Thymus (tissue), 11 donors: ENCODE measurements around the gene RASGRP3. TPM values are rescaled to one million over a fixed set of nuclear protein-coding genes. Genes with fewer than 3 reads are reported as not detected.

ENCODE experiments used
- DNase-seq, 9 donors: peaks; one replicate each; pipeline ENCODE4 v3.0.0-alpha.2; 2013; ENCODE audit warnings: low spot score in 9 of 9, low read depth in 6 of 9, missing footprints in 1 of 9
- H3K27ac ChIP-seq, 2 donors: one replicate each; pipeline ENCODE4 v1.5.1; 2013; ENCODE audit warnings: control low read depth in 1 of 2, low read depth in 1 of 2, low read length in 1 of 2, mild to moderate bottlenecking in 1 of 2, moderate library complexity in 1 of 2
- H3K27me3 ChIP-seq, 2 donors: one replicate each; pipeline ENCODE4 v1.5.1; 2013; ENCODE audit warnings: low read length in 1 of 2; ENCODE audit not compliant: control insufficient read depth in 2 of 2, insufficient read depth in 1 of 2
- H3K36me3 ChIP-seq, 2 donors: one replicate each; pipeline ENCODE4 v1.5.1; 2013; ENCODE audit warnings: low read length in 1 of 2, mild to moderate bottlenecking in 1 of 2, moderate library complexity in 1 of 2; ENCODE audit not compliant: control insufficient read depth in 2 of 2, insufficient read depth in 2 of 2
- H3K4me1 ChIP-seq, 2 donors: one replicate each; pipeline ENCODE4 v1.5.1; 2013; ENCODE audit warnings: low read length in 2 of 2; ENCODE audit not compliant: control insufficient read depth in 2 of 2, insufficient read depth in 2 of 2
- H3K4me3 ChIP-seq, 2 donors: one replicate each; pipeline ENCODE4 v1.5.1; 2013; ENCODE audit warnings: low read length in 2 of 2, control low read depth in 1 of 2, mild to moderate bottlenecking in 1 of 2
- H3K9me3 ChIP-seq, 2 donors: one replicate each; pipeline ENCODE4 v1.5.1; 2013; ENCODE audit warnings: low read length in 1 of 2, mild to moderate bottlenecking in 1 of 2; ENCODE audit not compliant: control insufficient read depth in 2 of 2, insufficient read depth in 1 of 2
- WGBS: extraction: QIAGEN DNeasy Blood & Tissue Kit; methylation state at CpG from one replicate; pipeline ENCODE4 v1.1.7; 2013; 5-methylcytosine and 5-hydroxymethylcytosine counted together
- polyA plus RNA-seq: library from polyadenylated mRNA; stranded (reverse); fragments of 200-250 nt; gene quantifications from one replicate; pipeline ENCODE4 v1.2.3, GENCODE V29; 2013
- total RNA-seq: library from RNA; stranded (reverse); fragments of 120-200 nt; gene quantifications from one replicate; pipeline ENCODE4 v1.2.4, GENCODE V29; 2013
- donor health status: healthy.

The RASGRP3 gene
- total and polyA plus RNA-seq, 2 donors, result 6.5 to 8.2 TPM

GRCh38 chr2:33510586-33510968 lies 34.1 kb downstream of the RASGRP3 start:
- Histone ChIP-seq H3K4me1 (no peaks in the 10 kb centered on the region), H3K36me3 (no peaks in the 10 kb centered on the region), H3K27ac (no peak overlapping the region), H3K27me3 (no peaks in the 10 kb centered on the region), H3K4me3 (no peak overlapping the region), H3K9me3 (no peaks in the 10 kb centered on the region)
- WGBS, result 96% methylated on average over 4 of the region's 4 CpGs
- no peak for DNase-seq

GRCh38 chr2:33511141-33511540 lies 34.7 kb downstream of the RASGRP3 start:
- Histone ChIP-seq H3K9me3 (no peaks in the 10 kb centered on the region), H3K4me1 (no peaks in the 10 kb centered on the region), H3K36me3 (no peaks in the 10 kb centered on the region), H3K4me3 (no peak overlapping the region), H3K27me3 (no peaks in the 10 kb centered on the region), H3K27ac (no peak overlapping the region)
- no peak for DNase-seq
- WGBS, result 99% methylated on average over 1 of the region's 1 CpG

GRCh38 chr2:33512112-33512511 lies 35.7 kb downstream of the RASGRP3 start:
- H3K9me3 ChIP-seq, result no peaks in the 10 kb centered on the region
- no peak overlapping the region for H3K4me3 ChIP-seq
- WGBS, result 91% methylated on average over 5 of the region's 5 CpGs
- H3K27ac ChIP-seq, result no peak overlapping the region
- no peaks in the 10 kb centered on the region for H3K36me3 ChIP-seq
- no peak for DNase-seq
- no peaks in the 10 kb centered on the region for H3K27me3 ChIP-seq
- H3K4me1 ChIP-seq, result no peaks in the 10 kb centered on the region

- Histone ChIP-seq H3K27me3 (no peaks in the 10 kb centered on the region), H3K27ac (no peak overlapping the region), H3K36me3 (no peaks in the 10 kb centered on the region), H3K4me3 (no peak overlapping the region), H3K4me1 (no peaks in the 10 kb centered on the region), H3K9me3 (no peaks in the 10 kb centered on the region)
- 81% methylated on average over 3 of the region's 3 CpGs for WGBS
- DNase-seq, result no peak
Observed at GRCh38 chr2:33513480-33513879, 37.0 kb downstream of the RASGRP3 start.

- WGBS, result 96% methylated on average over 2 of the region's 2 CpGs
- Histone ChIP-seq H3K4me3 (no peak overlapping the region), H3K27ac (no peak overlapping the region), H3K27me3 (no peaks in the 10 kb centered on the region), H3K9me3 (no peaks in the 10 kb centered on the region), H3K4me1 (no peaks in the 10 kb centered on the region), H3K36me3 (no peaks in the 10 kb centered on the region)
- no peak for DNase-seq
Observed at GRCh38 chr2:33516456-33516995, 40.1 kb downstream of the RASGRP3 start.

- no peak overlapping the region for H3K4me3 ChIP-seq
- DNase-seq, result no peak
- no peaks in the 10 kb centered on the region for H3K36me3 ChIP-seq
- H3K27me3 ChIP-seq, result no peaks in the 10 kb centered on the region
- H3K27ac ChIP-seq, result no peak overlapping the region
- WGBS, result 72% methylated on average over 2 of the region's 2 CpGs
- no peaks in the 10 kb centered on the region for H3K4me1 ChIP-seq
- H3K9me3 ChIP-seq, result no peaks in the 10 kb centered on the region
Observed at GRCh38 chr2:33518200-33518599, 41.8 kb downstream of the RASGRP3 start.

GRCh38 chr2:33518929-33519328 lies 42.5 kb downstream of the RASGRP3 start:
- no peak for DNase-seq
- H3K36me3 ChIP-seq, result no peaks in the 10 kb centered on the region
- H3K27ac ChIP-seq, result no peak overlapping the region
- no peak overlapping the region for H3K4me3 ChIP-seq
- no peaks in the 10 kb centered on the region for H3K4me1 ChIP-seq
- H3K27me3 ChIP-seq, result no peaks in the 10 kb centered on the region
- H3K9me3 ChIP-seq, result no peaks in the 10 kb centered on the region
- WGBS, result 94% methylated on average over 1 of the region's 1 CpG

GRCh38 chr2:33521791-33522281 lies 45.4 kb downstream of the RASGRP3 start:
- H3K4me1 ChIP-seq, result no peaks in the 10 kb centered on the region
- no peak overlapping the region for H3K27ac ChIP-seq
- H3K27me3 ChIP-seq, result no peaks in the 10 kb centered on the region
- H3K36me3 ChIP-seq, result no peaks in the 10 kb centered on the region
- no peak for DNase-seq
- WGBS, result 92% methylated on average over 1 of the region's 1 CpG
- no peak overlapping the region for H3K4me3 ChIP-seq
- no peaks in the 10 kb centered on the region for H3K9me3 ChIP-seq

- Histone ChIP-seq H3K4me3 (no peak overlapping the region), H3K36me3 (no peaks in the 10 kb centered on the region), H3K4me1 (no peaks in the 10 kb centered on the region), H3K27me3 (no peaks in the 10 kb centered on the region), H3K9me3 (no peaks in the 10 kb centered on the region), H3K27ac (no peak overlapping the region)
- no peak for DNase-seq
- WGBS, result 93% methylated on average over 4 of the region's 4 CpGs
Observed at GRCh38 chr2:33522576-33522975, 46.1 kb downstream of the RASGRP3 start.

GRCh38 chr2:33525666-33526065 lies 49.2 kb downstream of the RASGRP3 start:
- WGBS, result 97% methylated on average over 6 of the region's 6 CpGs
- H3K4me1 ChIP-seq, result no peaks in the 10 kb centered on the region
- H3K9me3 ChIP-seq, result no peaks in the 10 kb centered on the region
- H3K36me3 ChIP-seq, result no peaks in the 10 kb centered on the region
- DNase-seq, result no peak
- no peak overlapping the region for H3K4me3 ChIP-seq
- H3K27ac ChIP-seq, result no peak overlapping the region
- no peaks in the 10 kb centered on the region for H3K27me3 ChIP-seq
